Aorta (tissue), 5 donors: ENCODE data around the gene SLC27A5. TPM values are rescaled to one million over a fixed set of nuclear protein-coding genes. Genes with fewer than 3 reads are reported as not detected.
A peak's percentile ranks its signal among the peaks of the same experiment; 100 is the strongest.

Experiments used
- ATAC-seq: fragments of 200-7000 bp; cut with Tn5 transposase; one replicate; pipeline ENCODE4 v1.9.1; 2022; ENCODE audit warnings: moderate library complexity; ENCODE audit not compliant: low FRiP score
- DNase-seq, 2 donors: peaks; one replicate each; pipeline ENCODE4 v3.0.0-alpha.2; 2020
- H3K27ac ChIP-seq, 2 donors: one replicate each; pipeline ENCODE4 v1.5.1; 2013; ENCODE audit warnings: low read length in 2 of 2, mild to moderate bottlenecking in 2 of 2, moderate library complexity in 2 of 2, control low read depth in 1 of 2, inconsistent platforms in 1 of 2, low read depth in 1 of 2
- H3K27me3 ChIP-seq, 2 donors: one replicate each; pipeline ENCODE4 v1.6.1; 2013; ENCODE audit warnings: control low read depth in 1 of 2, low read length in 1 of 2, mild to moderate bottlenecking in 1 of 2, moderate library complexity in 1 of 2; ENCODE audit not compliant: insufficient read depth in 2 of 2, control insufficient read depth in 1 of 2
- H3K36me3 ChIP-seq, 2 donors: one replicate each; pipeline ENCODE4 v1.6.1; 2013; ENCODE audit warnings: control low read depth in 1 of 2, low read length in 1 of 2, mild to moderate bottlenecking in 1 of 2; ENCODE audit not compliant: insufficient read depth in 2 of 2, control insufficient read depth in 1 of 2
- H3K4me1 ChIP-seq, 2 donors: one replicate each; pipeline ENCODE4 v1.6.1; 2013; ENCODE audit warnings: low read length in 2 of 2, control low read depth in 1 of 2, mild to moderate bottlenecking in 1 of 2, moderate library complexity in 1 of 2; ENCODE audit not compliant: insufficient read depth in 2 of 2, control insufficient read depth in 1 of 2
- H3K4me3 ChIP-seq, 2 donors: one replicate each; pipeline ENCODE4 v1.5.1; 2013; ENCODE audit warnings: low read length in 2 of 2, control low read depth in 1 of 2, mild to moderate bottlenecking in 1 of 2
- H3K9me3 ChIP-seq: one replicate; pipeline ENCODE4 v1.6.1; 2013; ENCODE audit warnings: mild to moderate bottlenecking, low read length; ENCODE audit not compliant: control insufficient read depth
- WGBS, 2 donors: extraction: QIAGEN DNeasy Blood & Tissue Kit; methylation state at CpG; one replicate each; pipeline ENCODE4 v1.1.7; 2013; 5-methylcytosine and 5-hydroxymethylcytosine counted together
- intact Hi-C, 2 donors: fragments of 100-400 bp; cut with DNase I; formaldehyde crosslinking; loops; one replicate each; pipeline versions ENCODE4 v1.14.2 to v1.15.0; 2022
- polyA plus RNA-seq, 2 donors: library from polyadenylated mRNA; stranded (reverse); fragments of 200-250 nt; gene quantifications; one replicate each; pipeline ENCODE4 v1.2.3, GENCODE V29; 2013
- total RNA-seq, 2 donors: library from RNA; stranded (reverse); fragmentation: NEBNext Ultra II Directional; extraction: Animal tissue kit (Norgen Biotek cat#: 25700); gene quantifications; one replicate each; pipeline ENCODE4 v1.2.1, GENCODE V29; 2021
- donor health status: healthy with polysubstance abuse.
- donor health status: Bipolar disorder and iron deficiency.
- donor health status: DM: no; HTN: no; CAD: no.
- donor health status: DM: no; HTN: no; CAD: no.
- donor health status: DM: yes; HTN: yes; CAD: no.

SLC27A5 gene
- total and polyA plus RNA-seq, 4 donors = 8.1 to 24.6 (median 11.1) TPM

DNA sequence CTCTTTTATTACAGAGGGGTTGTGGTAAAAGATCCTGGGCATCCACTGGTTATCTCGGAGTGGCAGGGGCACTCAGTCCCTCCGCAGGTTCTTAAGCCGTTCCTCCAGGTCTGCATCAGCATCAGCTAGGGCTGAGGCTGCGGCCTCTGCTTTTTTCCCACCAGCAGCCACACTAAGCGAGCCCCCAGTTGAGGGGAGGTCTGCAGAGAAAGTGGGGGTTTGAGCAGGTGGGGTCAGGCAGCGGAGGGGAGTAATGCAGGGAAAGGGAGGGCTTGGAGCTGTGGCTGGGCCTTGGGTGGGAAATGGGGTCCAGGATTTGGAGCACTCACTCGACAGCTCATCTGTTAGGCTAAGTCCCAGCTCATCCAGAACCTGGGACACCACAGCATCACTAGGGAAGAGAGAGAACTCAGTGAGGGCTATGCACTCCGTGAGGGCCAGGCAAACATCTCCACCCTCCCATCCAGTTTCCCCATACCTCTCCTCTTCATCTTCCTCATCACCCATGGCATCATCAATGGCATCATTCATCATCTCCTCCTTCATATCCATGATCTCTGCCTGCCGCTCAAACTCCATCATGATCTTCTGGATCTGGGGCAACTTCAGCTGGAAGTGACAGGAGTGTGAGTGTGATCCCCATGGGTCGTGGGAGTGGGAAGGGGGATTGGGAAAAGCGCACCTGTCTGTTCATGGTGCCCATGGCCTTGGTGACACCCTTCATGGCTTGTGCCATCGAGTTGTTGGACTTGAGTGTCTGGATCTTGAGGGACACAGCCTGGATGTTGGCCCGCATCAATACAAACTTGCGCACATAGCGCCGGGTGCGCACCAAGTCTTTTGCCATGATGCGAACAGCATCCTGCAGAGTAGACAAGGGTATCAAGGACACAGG, 40.0 kb upstream of the SLC27A5 start:
- Histone ChIP-seq H3K9me3 (no peaks in the 10 kb centered on the region), H3K4me3 (no peak overlapping the region), H3K27me3 (no peaks in the 10 kb centered on the region), H3K36me3 (peaks cover 3 to 19% of the 10 kb centered on the region in 2 donors), H3K27ac (no peak overlapping the region), H3K4me1 (no peaks in the 10 kb centered on the region)
- WGBS, 2 donors = 90 to 93% methylated on average over 18 of the region's 18 CpGs
- peak; percentile 29 to 57 for DNase-seq
- no peak for ATAC-seq
- intact Hi-C loops = no loop called here

GRCh38 chr19:58551123-58551497, 39.3 kb upstream of the SLC27A5 start:
- intact Hi-C loops = no loop called here
- Histone ChIP-seq H3K9me3 (no peaks in the 10 kb centered on the region), H3K36me3 (peaks cover 3 to 19% of the 10 kb centered on the region in 2 donors), H3K4me1 (no peaks in the 10 kb centered on the region), H3K4me3 (no peak overlapping the region), H3K27ac (no peak overlapping the region), H3K27me3 (no peaks in the 10 kb centered on the region)
- WGBS, 2 donors = 24 to 42% methylated on average over 1 of the region's 1 CpG
- ATAC-seq = no peak
- DNase-seq = no peak

DNA sequence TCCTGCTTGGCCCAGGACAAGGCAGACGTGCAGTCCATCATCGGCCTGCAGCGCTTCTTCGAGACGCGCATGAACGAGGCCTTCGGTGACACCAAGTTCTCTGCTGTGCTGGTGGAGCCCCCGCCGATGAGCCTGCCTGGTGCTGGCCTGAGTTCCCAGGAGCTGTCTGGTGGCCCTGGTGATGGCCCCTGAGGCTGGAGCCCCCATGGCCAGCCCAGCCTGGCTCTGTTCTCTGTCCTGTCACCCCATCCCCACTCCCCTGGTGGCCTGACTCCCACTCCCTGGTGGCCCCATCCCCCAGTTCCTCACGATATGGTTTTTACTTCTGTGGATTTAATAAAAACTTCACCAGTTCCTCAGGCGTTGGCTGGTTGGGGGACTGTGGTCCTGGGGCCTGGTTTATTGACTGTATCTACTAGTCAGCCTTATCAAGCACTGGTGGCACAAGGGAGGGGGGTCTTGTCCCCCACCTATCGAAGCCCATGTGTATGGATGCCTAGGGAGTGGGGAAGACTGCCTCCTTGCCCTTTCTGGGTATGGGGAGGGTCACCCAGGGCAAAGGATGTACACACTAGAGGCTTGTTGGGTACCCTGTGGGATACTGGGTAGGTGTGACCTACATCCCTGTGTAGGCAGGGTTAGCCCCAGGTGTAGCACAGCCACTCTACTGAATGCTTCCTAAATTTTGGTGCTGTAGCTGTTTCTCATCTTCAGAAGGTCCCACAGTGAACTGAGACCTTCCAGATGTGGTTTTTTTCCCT, 38.8 kb upstream of the SLC27A5 start:
- Histone ChIP-seq H3K4me3 (no peak overlapping the region), H3K27ac (no peak overlapping the region), H3K4me1 (no peaks in the 10 kb centered on the region), H3K9me3 (no peaks in the 10 kb centered on the region), H3K36me3 (peaks cover 3 to 19% of the 10 kb centered on the region in 2 donors), H3K27me3 (no peaks in the 10 kb centered on the region)
- intact Hi-C loops = no loop called here
- 81 to 87% methylated on average over 13 of the region's 13 CpGs for WGBS, 2 donors
- ATAC-seq (no peak), DNase-seq (no peak)

GRCh38 chr19:58549664-58550361, 38.0 kb upstream of the SLC27A5 start:
- H3K36me3 ChIP-seq = peaks cover 3 to 19% of the 10 kb centered on the region in 2 donors
- intact Hi-C loops = no loop called here
- no peak overlapping the region for H3K4me3 ChIP-seq
- H3K27me3 ChIP-seq = no peaks in the 10 kb centered on the region
- 81 to 83% methylated on average over 11 of the region's 11 CpGs for WGBS, 2 donors
- H3K4me1 ChIP-seq = no peaks in the 10 kb centered on the region
- H3K27ac ChIP-seq = no peak overlapping the region
- no peaks in the 10 kb centered on the region for H3K9me3 ChIP-seq
- DNase-seq (no peak), ATAC-seq (no peak)

- WGBS, 2 donors = 87 to 89% methylated on average over 20 of the region's 20 CpGs
- ATAC-seq (no peak), DNase-seq (no peak)
- intact Hi-C loops = no loop called here
- Histone ChIP-seq H3K4me3 (no peak overlapping the region), H3K36me3 (peaks cover 3 to 19% of the 10 kb centered on the region in 2 donors), H3K27me3 (no peaks in the 10 kb centered on the region), H3K9me3 (no peaks in the 10 kb centered on the region), H3K4me1 (no peaks in the 10 kb centered on the region), H3K27ac (no peak overlapping the region)
Measured at GRCh38 chr19:58548859-58549663, 37.3 kb upstream of the SLC27A5 start.

DNA sequence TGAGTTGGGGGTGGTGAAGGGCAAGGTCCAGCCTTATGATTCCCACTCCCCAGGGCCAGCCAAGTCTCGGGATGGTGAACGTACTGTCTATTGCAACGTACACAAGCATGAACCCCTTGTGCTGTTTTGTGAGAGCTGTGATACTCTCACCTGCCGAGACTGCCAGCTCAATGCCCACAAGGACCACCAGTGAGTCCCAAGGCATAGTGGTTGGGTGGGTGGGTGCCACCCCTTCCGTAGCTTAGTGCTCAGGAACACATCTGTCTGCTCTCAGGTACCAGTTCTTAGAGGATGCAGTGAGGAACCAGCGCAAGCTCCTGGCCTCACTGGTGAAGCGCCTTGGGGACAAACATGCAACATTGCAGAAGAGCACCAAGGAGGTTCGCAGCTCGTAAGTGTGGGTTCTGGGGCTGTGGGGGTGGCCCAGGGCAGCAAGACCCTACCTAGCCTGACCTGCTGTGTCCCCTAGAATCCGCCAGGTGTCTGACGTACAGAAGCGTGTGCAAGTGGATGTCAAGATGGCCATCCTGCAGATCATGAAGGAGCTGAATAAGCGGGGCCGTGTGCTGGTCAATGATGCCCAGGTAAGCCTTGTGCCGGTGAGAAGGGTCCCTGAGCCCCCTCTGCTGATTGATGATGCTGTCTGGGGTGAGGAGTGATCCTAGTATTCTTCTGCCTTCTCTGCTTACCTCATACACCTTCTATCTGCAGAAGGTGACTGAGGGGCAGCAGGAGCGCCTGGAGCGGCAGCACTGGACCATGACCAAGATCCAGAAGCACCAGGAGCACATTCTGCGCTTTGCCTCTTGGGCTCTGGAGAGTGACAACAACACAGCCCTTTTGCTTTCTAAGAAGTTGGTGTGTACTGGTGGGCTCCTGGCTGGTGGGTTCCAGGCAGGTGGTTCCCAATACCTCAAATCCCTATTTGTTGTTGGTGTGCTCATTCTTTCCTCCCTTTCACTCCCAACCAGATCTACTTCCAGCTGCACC, 35.8 kb upstream of the SLC27A5 start:
- DNase-seq (no peak), ATAC-seq (no peak)
- intact Hi-C loops = no loop called here
- Histone ChIP-seq H3K9me3 (no peaks in the 10 kb centered on the region), H3K4me1 (no peaks in the 10 kb centered on the region), H3K4me3 (no peak overlapping the region), H3K36me3 (peaks cover 3 to 19% of the 10 kb centered on the region in 2 donors), H3K27me3 (no peaks in the 10 kb centered on the region), H3K27ac (no peak overlapping the region)
- WGBS, 2 donors = 83 to 84% methylated on average over 18 of the region's 18 CpGs

- Histone ChIP-seq H3K9me3 (no peaks in the 10 kb centered on the region), H3K27ac (no peak overlapping the region), H3K4me3 (peak overlapping the region in 1 of 2 donors; percentile 93), H3K36me3 (peaks cover 3 to 19% of the 10 kb centered on the region in 2 donors), H3K27me3 (no peaks in the 10 kb centered on the region), H3K4me1 (no peaks in the 10 kb centered on the region)
- intact Hi-C loops = no loop called here
- ATAC-seq (no peak), DNase-seq (no peak)
- WGBS, 2 donors = 16 to 35% methylated on average over 1 of the region's 1 CpG
Measured at GRCh38 chr19:58546019-58546530, 34.3 kb upstream of the SLC27A5 start.
